Stimulated activated CD8-positive, alpha-beta memory T cell treated with anti-CD3 and anti-CD28 coated beads, Interleukin-4, amount 100 ng/mL, for 4 hours (primary cell): ENCODE results near the gene MSRB2.
A peak's percentile ranks its signal among the peaks of the same experiment; 100 is the strongest.
"Not testable (repeated sequence)": the region's sequence is repeated elsewhere in the genome, so short reads cannot be mapped to it uniquely, and the experiment has no call there.

Experiments used
- DNase-seq, 2 donors: peaks; one replicate each; pipeline ENCODE4 v3.0.0-alpha.2; 2020; ENCODE audit warnings: low read depth in 2 of 2, low spot score in 1 of 2

Gene MSRB2

GRCh38 chr10:23095404-23095965 is at the start of gene MSRB2:
Gene MSRB2, plus strand, starts transcription at chr10:23095579. Its CDS starts 30 bp downstream, at chr10:23095609.
- DNase-seq = peak; percentile 49 to 62

- DNase-seq = no peak
These were observed 49.4 kb upstream of the MSRB2 start for GRCh38 chr10:23046027-23046426.

GRCh38 chr10:23047201-23048050 is 48.0 kb upstream of the MSRB2 start:
- no peak for DNase-seq

GRCh38 chr10:23048191-23048590 is 47.2 kb upstream of the MSRB2 start:
- no peak for DNase-seq

- no peak for DNase-seq
These were observed 44.1 kb upstream of the MSRB2 start for GRCh38 chr10:23051278-23051677.

- no peak for DNase-seq
These were observed 43.5 kb upstream of the MSRB2 start for GRCh38 chr10:23051855-23052331.

GRCh38 chr10:23053036-23053435 is 42.3 kb upstream of the MSRB2 start:
- no peak for DNase-seq

GRCh38 chr10:23055424-23056185 is 39.8 kb upstream of the MSRB2 start:
- no peak for DNase-seq

GRCh38 chr10:23056186-23056579 is 39.2 kb upstream of the MSRB2 start:
- no peak for DNase-seq

GRCh38 chr10:23058366-23058765 is 37.0 kb upstream of the MSRB2 start:
- DNase-seq = no peak

- DNase-seq = no peak
These were observed 34.5 kb upstream of the MSRB2 start for GRCh38 chr10:23060918-23061317.

GRCh38 chr10:23063045-23063972 is 32.1 kb upstream of the MSRB2 start:
- DNase-seq = no peak

- DNase-seq = no peak
These were observed 31.2 kb upstream of the MSRB2 start for GRCh38 chr10:23063973-23064812.

GRCh38 chr10:23064813-23065114 is 30.6 kb upstream of the MSRB2 start:
- not testable (repeated sequence) for DNase-seq

GRCh38 chr10:23065181-23065948 is 30.0 kb upstream of the MSRB2 start:
- no peak for DNase-seq

GRCh38 chr10:23067337-23067736 is 28.0 kb upstream of the MSRB2 start:
- DNase-seq = no peak

- peak; percentile 4 to 34 for DNase-seq
These were observed 27.2 kb upstream of the MSRB2 start for GRCh38 chr10:23067939-23068775.
